HUDEP-2 (cell line): ENCODE data around the gene CIDEC.
"Not testable (repeated sequence)": the region's sequence is repeated elsewhere in the genome, so short reads cannot be mapped to it uniquely, and the experiment has no call there.

Experiments
- DNase-seq, 76 experiments: peaks; one replicate each; lab custom pipeline; 2025; ENCODE audit not compliant: unreplicated experiment in 76 of 76; lab: John Stamatoyannopoulos, UW

CIDEC gene

GRCh38 chr3:9902372-9903237 is 22.6 kb upstream of the CIDEC start, which contains the start of gene IL17RE:
Gene IL17RE, plus strand, starts transcription at chr3:9902848. Its CDS starts 85 bp downstream, at chr3:9902933.
- DNase-seq: no peak

- DNase-seq: no peak
Measured at GRCh38 chr3:9901967-9902366, 21.9 kb upstream of the CIDEC start.

- DNase-seq: not testable (repeated sequence)
Measured at GRCh38 chr3:9900965-9901415, 20.9 kb upstream of the CIDEC start.

GRCh38 chr3:9899289-9899791 is 19.3 kb upstream of the CIDEC start:
- no peak for DNase-seq

GRCh38 chr3:9898467-9899241 is 18.6 kb upstream of the CIDEC start:
- no peak for DNase-seq

- peak in 7 of 76 experiments; percentile 18 to 45 (median 29) for DNase-seq
Measured at GRCh38 chr3:9897408-9898372, 17.6 kb upstream of the CIDEC start.

GRCh38 chr3:9896755-9897407 is 16.8 kb upstream of the CIDEC start:
- DNase-seq: not testable (repeated sequence)

GRCh38 chr3:9895715-9896114 is 15.7 kb upstream of the CIDEC start:
- not testable (repeated sequence) for DNase-seq

- DNase-seq: no peak
Measured at GRCh38 chr3:9893739-9894138, 13.7 kb upstream of the CIDEC start.

GRCh38 chr3:9891072-9891622 is 11.1 kb upstream of the CIDEC start:
- DNase-seq: no peak

- DNase-seq: peak in 75 of 76 experiments; percentile 17 to 91 (median 78)
Measured at GRCh38 chr3:9890249-9891071, 10.4 kb upstream of the CIDEC start, which contains the start of gene JAGN1. Gene JAGN1, plus strand, starts transcription at chr3:9890610. Its CDS starts 113 bp downstream, at chr3:9890723.

GRCh38 chr3:9889405-9889804 is 9.4 kb upstream of the CIDEC start:
- DNase-seq: no peak

- no peak for DNase-seq
Measured at GRCh38 chr3:9888540-9888939, 8.5 kb upstream of the CIDEC start.

GRCh38 chr3:9887480-9887879 is 7.4 kb upstream of the CIDEC start:
- peak in 3 of 76 experiments; percentile 9 to 24 (median 22) for DNase-seq

GRCh38 chr3:9886328-9886727 is 6.3 kb upstream of the CIDEC start:
- no peak for DNase-seq

GRCh38 chr3:9884555-9885165 is 4.6 kb upstream of the CIDEC start:
- DNase-seq: peak in 50 of 76 experiments; percentile 5 to 66 (median 34)

GRCh38 chr3:9883706-9884554 is 3.9 kb upstream of the CIDEC start:
- DNase-seq: no peak
